Measurements from ENCODE around the gene PSMC3. TPM values are rescaled to one million over a fixed set of nuclear protein-coding genes. Genes with fewer than 3 reads are reported as not detected.

PSMC3 gene
- polyA plus RNA-seq, 1 experiment: 290 TPM

DNA sequence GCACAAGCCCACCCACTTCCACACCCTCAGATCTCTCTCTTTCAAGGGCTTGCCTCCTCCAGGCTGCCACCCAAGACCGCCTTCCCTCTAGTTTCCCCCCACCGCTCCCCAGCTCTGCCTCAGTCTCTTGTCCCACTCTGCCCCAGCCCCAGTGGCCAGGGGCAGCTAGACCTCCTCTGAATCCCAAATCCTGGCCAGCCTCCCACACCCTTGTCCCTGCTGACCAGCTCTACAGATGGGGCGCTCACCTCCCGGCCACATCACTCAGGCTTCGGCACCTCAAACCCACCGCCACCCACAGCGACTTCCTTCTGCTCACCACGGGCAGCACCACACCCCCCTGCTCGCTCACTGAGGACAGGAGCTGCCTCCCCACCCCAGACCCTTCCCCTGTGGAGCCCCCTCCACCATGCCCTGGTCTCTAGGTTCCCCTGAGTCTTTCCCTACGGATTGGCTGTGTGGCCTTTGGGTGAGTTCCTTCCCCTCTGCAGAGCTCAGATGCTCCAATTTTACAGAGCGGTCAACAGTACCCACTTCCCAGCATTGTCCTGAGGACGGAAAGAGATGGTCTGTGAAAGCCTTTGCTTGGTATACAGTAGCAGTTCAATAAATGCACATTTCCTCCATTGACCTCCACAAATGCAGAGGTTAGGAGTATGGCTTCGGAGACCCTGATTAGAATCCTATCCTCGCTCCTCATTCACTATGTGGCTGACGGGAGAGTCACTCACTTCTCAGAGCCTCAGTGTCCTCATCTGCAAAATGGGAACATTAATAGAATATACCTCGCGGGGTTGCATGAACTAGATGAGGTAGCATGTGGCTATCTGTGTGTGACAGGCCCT lies 36.4 kb downstream of the PSMC3 start:
- H3K27me3 ChIP-seq (ENCODE audit: control insufficient read depth, insufficient read depth, low read length): no peaks in the 10 kb centered on the region
- no peak for DNase-seq (ENCODE audit: low read depth, low spot score)
- H3K9me3 ChIP-seq (ENCODE audit: control insufficient read depth, insufficient read depth, low read length): no peaks in the 10 kb centered on the region; the same call in 1 of the 2 replicates
- TF ChIP-seq, protein P1, sequence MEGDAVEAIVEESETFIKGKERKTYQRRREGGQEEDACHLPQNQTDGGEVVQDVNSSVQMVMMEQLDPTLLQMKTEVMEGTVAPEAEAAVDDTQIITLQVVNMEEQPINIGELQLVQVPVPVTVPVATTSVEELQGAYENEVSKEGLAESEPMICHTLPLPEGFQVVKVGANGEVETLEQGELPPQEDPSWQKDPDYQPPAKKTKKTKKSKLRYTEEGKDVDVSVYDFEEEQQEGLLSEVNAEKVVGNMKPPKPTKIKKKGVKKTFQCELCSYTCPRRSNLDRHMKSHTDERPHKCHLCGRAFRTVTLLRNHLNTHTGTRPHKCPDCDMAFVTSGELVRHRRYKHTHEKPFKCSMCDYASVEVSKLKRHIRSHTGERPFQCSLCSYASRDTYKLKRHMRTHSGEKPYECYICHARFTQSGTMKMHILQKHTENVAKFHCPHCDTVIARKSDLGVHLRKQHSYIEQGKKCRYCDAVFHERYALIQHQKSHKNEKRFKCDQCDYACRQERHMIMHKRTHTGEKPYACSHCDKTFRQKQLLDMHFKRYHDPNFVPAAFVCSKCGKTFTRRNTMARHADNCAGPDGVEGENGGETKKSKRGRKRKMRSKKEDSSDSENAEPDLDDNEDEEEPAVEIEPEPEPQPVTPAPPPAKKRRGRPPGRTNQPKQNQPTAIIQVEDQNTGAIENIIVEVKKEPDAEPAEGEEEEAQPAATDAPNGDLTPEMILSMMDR (IDR thresholded peaks at IDR 0.05; ENCODE audit: low read depth, low read length): no peak
- CTCF ChIA-PET: interaction anchor here (1.1 kb wide), 1 partner anchor 15 kb away, joined by 3 read pairs; no protein-coding TSS in a partner anchor
- POLR2A ChIA-PET: no interaction called here
- H3K4me3 ChIP-seq (ENCODE audit: low read depth, low read length): no peak overlapping the region
- no peak overlapping the region for H3K27ac ChIP-seq (ENCODE audit: low read depth, low read length)

DNA sequence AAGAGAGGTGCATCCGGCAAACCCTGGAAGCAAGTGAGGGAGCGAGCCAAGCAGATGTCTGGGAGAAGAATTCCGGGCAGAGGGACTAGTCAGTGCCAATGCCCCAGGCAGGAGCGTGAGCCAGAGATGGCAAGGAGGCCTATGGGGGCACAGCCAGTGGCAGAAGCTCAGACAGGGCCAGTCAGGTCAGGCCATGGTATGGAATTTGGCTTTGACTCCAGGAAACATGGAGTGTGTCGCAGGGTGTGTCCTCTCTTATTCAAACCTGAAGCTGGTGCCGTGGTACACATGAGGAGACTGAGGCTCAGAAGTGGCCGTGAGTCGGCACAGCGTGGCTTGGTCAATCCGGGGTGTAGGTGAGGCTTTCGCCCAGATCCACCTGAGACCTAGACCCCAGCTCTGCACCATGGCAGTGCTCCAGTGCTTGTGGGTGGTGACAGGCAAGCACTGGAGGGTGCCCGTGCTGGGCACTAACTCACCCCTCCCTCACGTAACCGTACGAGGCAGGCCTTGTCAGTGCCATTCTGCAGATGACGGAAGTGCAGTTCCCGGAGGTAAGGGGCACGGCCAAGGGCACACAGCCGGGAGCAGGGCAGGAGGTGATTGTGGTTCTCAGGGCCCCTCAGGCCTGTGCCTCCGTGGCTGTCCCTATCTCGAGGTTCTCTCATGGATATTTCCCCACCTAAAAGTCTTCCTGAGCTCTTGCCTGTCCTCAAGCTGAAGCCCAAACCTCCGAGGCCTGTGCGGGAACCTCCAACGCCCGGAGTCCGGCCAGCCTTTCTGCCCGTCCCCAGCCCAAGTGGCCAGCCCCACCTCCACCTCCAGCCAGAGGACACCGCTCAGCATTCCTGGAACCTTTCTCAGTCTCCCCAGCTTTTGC lies 37.3 kb downstream of the PSMC3 start:
- Histone ChIP-seq H3K27me3 (ENCODE audit: control insufficient read depth, insufficient read depth, low read length) (no peaks in the 10 kb centered on the region), H3K9me3 (ENCODE audit: control insufficient read depth, insufficient read depth, low read length) (no peaks in the 10 kb centered on the region; the same call in 1 of the 2 replicates), H3K4me3 (ENCODE audit: low read depth, low read length) (no peak overlapping the region), H3K27ac (ENCODE audit: low read depth, low read length) (no peak overlapping the region)
- POLR2A ChIA-PET: interaction anchor here (0.5 kb wide), 1 partner anchor 315 kb away, joined by 3 read pairs; no protein-coding TSS in a partner anchor
- DNase-seq (ENCODE audit: low read depth, low spot score): no peak
- TF ChIP-seq, protein P1 (IDR thresholded peaks at IDR 0.05; ENCODE audit: low read depth, low read length): no peak
- CTCF ChIA-PET: interaction anchor here (1.1 kb wide), 1 partner anchor 15 kb away, joined by 8 read pairs; no protein-coding TSS in a partner anchor

DNA sequence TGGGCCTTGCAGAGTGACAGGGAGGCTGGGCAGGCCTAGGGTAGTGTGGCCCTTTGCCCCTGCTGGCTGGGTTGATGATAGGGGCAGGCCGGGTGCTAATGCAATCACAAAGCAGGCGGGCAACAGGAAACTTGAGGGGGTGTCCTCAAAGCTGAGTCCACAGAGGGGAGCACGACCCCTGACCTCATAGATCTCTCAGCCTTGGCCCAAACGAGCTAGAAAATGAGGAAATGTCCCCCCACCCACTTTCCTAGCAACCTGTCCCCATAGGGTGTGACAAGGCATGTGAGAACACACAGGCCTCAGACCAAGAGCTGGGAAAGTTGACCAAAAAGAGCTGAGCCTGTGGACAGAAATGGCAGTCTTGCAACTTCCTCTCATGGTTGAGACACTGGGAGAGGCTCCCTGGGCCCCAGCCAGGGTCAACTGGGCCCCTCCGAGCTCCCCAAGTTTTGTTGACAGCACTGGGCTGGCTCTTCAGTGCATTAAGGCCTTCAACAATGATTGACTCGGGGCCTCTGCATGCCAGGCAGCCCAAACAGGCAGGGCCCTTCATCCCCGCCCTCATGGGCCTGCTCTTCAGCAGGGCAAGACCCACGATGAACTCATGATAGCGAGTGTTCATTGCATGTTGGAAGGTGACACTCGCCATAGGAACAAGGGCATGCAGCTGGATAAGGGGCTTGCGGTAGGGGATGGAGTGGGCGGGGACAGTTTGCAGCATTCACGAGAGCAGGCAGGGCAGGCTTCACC lies 38.1 kb downstream of the PSMC3 start:
- Histone ChIP-seq H3K4me3 (ENCODE audit: low read depth, low read length) (no peak overlapping the region), H3K9me3 (ENCODE audit: control insufficient read depth, insufficient read depth, low read length) (no peaks in the 10 kb centered on the region; the same call in 1 of the 2 replicates), H3K27ac (ENCODE audit: low read depth, low read length) (no peak overlapping the region), H3K27me3 (ENCODE audit: control insufficient read depth, insufficient read depth, low read length) (no peaks in the 10 kb centered on the region)
- DNase-seq (ENCODE audit: low read depth, low spot score): no peak
- POLR2A ChIA-PET: interaction anchor here (0.5 to 0.6 kb wide), 2 partner anchors 88 to 315 kb away, joined by 3 to 5 read pairs; no protein-coding TSS in a partner anchor
- CTCF ChIA-PET: interaction anchor here (0.6 to 1.1 kb wide), 3 partner anchors 14 to 33 kb away, joined by 3 to 8 read pairs (median 4); no protein-coding TSS in a partner anchor
- TF ChIP-seq, protein P1 (IDR thresholded peaks at IDR 0.05; ENCODE audit: low read depth, low read length): no peak

DNA sequence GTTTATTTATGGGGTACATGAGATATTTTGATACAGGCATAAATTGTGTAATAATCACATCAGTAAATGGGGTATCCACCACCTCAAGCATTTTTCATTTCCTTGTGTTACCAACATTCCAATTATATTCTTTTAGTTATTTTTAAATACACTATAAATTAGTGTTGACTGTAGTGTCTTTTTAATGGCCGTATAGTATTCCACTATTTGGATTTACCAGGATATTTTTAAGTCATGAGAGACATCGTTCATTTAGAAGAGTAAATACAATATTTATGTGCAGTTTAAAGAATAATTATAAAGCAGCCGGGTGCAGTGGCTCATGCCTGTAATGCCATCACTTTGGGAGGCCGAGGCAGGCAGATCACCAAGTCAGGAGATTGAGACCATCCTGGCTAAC lies 41.7 kb downstream of the PSMC3 start:
- TF ChIP-seq, protein P1 (IDR thresholded peaks at IDR 0.05; ENCODE audit: low read depth, low read length): no peak
- POLR2A ChIA-PET: no interaction called here

More for the DNA sequence above, 41.7 kb downstream of the PSMC3 start:
- Histone ChIP-seq H3K9me3 (ENCODE audit: control insufficient read depth, insufficient read depth, low read length) (no peaks in the 10 kb centered on the region), H3K27me3 (ENCODE audit: control insufficient read depth, insufficient read depth, low read length) (no peaks in the 10 kb centered on the region), H3K27ac (ENCODE audit: low read depth, low read length) (no peak overlapping the region), H3K4me3 (ENCODE audit: low read depth, low read length) (no peak overlapping the region)
- CTCF ChIA-PET: no interaction called here
- no peak for DNase-seq (ENCODE audit: low read depth, low spot score)
